Spleen (tissue), 7 donors: Measurements from ENCODE around the gene RPS6KL1.

Experiments
- POLR2AphosphoS5 ChIP-seq, 3 donors: sonication (generic); formaldehyde crosslinking; IDR thresholded peaks; one replicate each; pipeline ENCODE4 v1.5.1; 2017; ENCODE audit warnings: antibody characterized with exemption in 3 of 3
- TF ChIP-seq, protein P1 (sequence below), 11 experiments: fragments of 200-600 bp in 7 of 11; fragments of 450-650 bp in 4 of 11; sonication (generic) in 4 of 11; IDR thresholded peaks in 8 of 11; conservative IDR thresholded peaks in 3 of 11; 1 replicate in 7 of 11; 2 replicates in 4 of 11; pipeline versions ENCODE4 v1.4.0 to v1.8.0; 2016 to 2021; ENCODE audit warnings: antibody characterized with exemption in 11 of 11, inconsistent platforms in 4 of 11, mild to moderate bottlenecking in 1 of 11
- donor health status: DM: no; HTN: no; CAD: no; lungs with moderate emphysema.
- donor health status: DM: no; HTN: no; CAD: no.
- donor health status: DM: no; HTN: no; CAD: no.

DNA sequence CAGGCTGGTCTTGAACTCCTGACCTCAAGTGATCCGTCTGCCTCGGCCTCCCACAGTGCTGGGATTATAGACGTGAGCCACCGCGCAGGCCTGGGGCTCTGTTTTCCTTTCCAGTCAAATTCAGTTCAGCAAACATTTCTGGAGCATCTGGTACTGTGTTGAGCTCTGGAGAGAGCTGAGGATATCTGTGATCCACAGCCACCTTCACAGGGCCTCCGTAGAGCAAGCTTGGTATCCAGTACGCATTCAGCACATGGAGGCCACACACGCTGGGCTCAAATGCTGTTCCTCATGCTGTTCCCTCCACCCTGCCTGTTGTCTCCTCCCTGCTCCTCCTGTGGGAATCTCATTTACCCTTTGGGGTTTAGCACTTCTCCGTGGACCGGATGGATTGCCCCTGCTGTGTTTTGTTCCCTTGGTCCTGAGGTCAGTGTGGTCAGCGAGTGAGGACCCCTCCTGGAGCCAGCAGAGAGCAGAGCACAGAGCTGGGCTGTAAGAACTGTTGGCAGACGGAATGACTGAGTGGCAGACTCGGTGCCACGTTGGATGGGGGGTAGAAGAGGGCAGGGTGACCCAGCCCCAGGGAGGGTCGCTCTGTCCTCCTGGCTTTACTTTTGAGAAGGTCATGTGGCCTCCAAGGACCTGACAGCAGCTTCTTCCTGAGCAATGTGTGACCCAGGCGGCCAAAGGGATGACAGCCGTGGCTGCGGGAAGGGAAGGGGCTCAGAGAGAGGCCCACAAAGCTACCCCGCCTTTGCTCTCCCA is 891 bp downstream of the RPS6KL1 start:
- TF ChIP-seq POLR2AphosphoS5 (IDR thresholded peaks at IDR 0.05) = no peak
- TF ChIP-seq, protein P1, sequence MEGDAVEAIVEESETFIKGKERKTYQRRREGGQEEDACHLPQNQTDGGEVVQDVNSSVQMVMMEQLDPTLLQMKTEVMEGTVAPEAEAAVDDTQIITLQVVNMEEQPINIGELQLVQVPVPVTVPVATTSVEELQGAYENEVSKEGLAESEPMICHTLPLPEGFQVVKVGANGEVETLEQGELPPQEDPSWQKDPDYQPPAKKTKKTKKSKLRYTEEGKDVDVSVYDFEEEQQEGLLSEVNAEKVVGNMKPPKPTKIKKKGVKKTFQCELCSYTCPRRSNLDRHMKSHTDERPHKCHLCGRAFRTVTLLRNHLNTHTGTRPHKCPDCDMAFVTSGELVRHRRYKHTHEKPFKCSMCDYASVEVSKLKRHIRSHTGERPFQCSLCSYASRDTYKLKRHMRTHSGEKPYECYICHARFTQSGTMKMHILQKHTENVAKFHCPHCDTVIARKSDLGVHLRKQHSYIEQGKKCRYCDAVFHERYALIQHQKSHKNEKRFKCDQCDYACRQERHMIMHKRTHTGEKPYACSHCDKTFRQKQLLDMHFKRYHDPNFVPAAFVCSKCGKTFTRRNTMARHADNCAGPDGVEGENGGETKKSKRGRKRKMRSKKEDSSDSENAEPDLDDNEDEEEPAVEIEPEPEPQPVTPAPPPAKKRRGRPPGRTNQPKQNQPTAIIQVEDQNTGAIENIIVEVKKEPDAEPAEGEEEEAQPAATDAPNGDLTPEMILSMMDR (IDR thresholded peaks at IDR 0.05 in 8 of 11, conservative IDR thresholded peaks at IDR 0.05 in 3 of 11) = no peak
